Transverse colon (tissue), 4 donors: ENCODE measurements around the gene MAST4. TPM values are rescaled to one million over a fixed set of nuclear protein-coding genes. Genes with fewer than 3 reads are reported as not detected.

ENCODE experiments used
- DNase-seq: peaks from one replicate; pipeline ENCODE4 v3.0.0-alpha.2; 2019
- H3K27ac ChIP-seq, 4 donors: fragments of 200-600 bp; sonication (generic); 2 replicates each; pipeline ENCODE4 v1.5.1; 2016 to 2018; ENCODE audit warnings: inconsistent platforms in 4 of 4
- H3K27me3 ChIP-seq: fragments of 200-600 bp; sonication (generic); 2 replicates; pipeline ENCODE4 v1.5.1; 2017; ENCODE audit warnings: inconsistent platforms
- H3K36me3 ChIP-seq, 4 donors: fragments of 200-600 bp; sonication (generic); 2 replicates each; pipeline ENCODE4 v1.5.1; 2017 to 2019; ENCODE audit warnings: inconsistent platforms in 4 of 4
- H3K4me1 ChIP-seq, 4 donors: fragments of 200-600 bp; sonication (generic); 2 replicates each; pipeline ENCODE4 v1.5.1; 2017 to 2020; ENCODE audit warnings: inconsistent platforms in 4 of 4
- H3K4me3 ChIP-seq, 4 donors: fragments of 200-600 bp; sonication (generic); 1 replicate in 1 of 4; 2 replicates in 3 of 4; pipeline versions ENCODE4 v1.5.1 to v1.6.1; 2017 to 2019; ENCODE audit warnings: inconsistent platforms in 4 of 4
- H3K9me3 ChIP-seq, 2 donors: fragments of 200-600 bp; sonication (generic); 2 replicates each; pipeline ENCODE4 v1.5.1; 2017 to 2019; ENCODE audit warnings: inconsistent platforms in 2 of 2
- CTCF ChIP-seq, 5 experiments: fragments of 200-600 bp in 3 of 5; fragments of 450-650 bp in 2 of 5; sonication (generic) in 3 of 5; IDR thresholded peaks; 1 replicate in 2 of 5; 2 replicates in 3 of 5; pipeline ENCODE4 v1.5.1; 2016 to 2017; ENCODE audit warnings: antibody characterized with exemption in 5 of 5, inconsistent platforms in 3 of 5, mild to moderate bottlenecking in 2 of 5, moderate library complexity in 1 of 5
- EP300 ChIP-seq: sonication (generic); formaldehyde crosslinking; IDR thresholded peaks from one replicate; pipeline ENCODE4 v1.6.1; 2017; ENCODE audit warnings: antibody characterized with exemption, low read depth
- POLR2A ChIP-seq: fragments of 450-650 bp; IDR thresholded peaks from one replicate; pipeline ENCODE4 v1.6.1; 2016; ENCODE audit warnings: antibody characterized with exemption, mild to moderate bottlenecking, moderate library complexity
- POLR2AphosphoS5 ChIP-seq, 3 donors: sonication (generic); formaldehyde crosslinking; IDR thresholded peaks; one replicate each; pipeline ENCODE4 v1.6.1; 2016; ENCODE audit warnings: antibody characterized with exemption in 3 of 3
- WGBS, 2 donors: methylation state at CpG; one replicate each; pipeline ENCODE4 v1.1.5; 2018; ENCODE audit warnings: low coverage in 1 of 2; 5-methylcytosine and 5-hydroxymethylcytosine counted together
- in situ Hi-C, 4 donors: fragments of 200-750 bp; cut with MboI; loops; one replicate each; pipeline versions ENCODE4 v1.15.0 to v1.15.1; 2017; ENCODE audit warnings: low sequenced_read_pairs in 3 of 4, low pct_ligation_motif_present in 1 of 4, low pct_unique_long_range_greater_than_20kb in 1 of 4
- intact Hi-C: fragments of 100-400 bp; cut with DNase I; formaldehyde crosslinking; loops from one replicate; pipeline ENCODE4 v1.15.1; 2023; ENCODE audit warnings: low total_unique reads
- total RNA-seq, 4 donors: library from RNA; depleted of rRNA; stranded (reverse); fragments of >200 nt; gene quantifications; one replicate each; pipeline ENCODE4 v1.1.0, GENCODE V29; 2016

The MAST4 gene
- total RNA-seq, 4 donors from 2014 or later: 20.3 to 46.8 (median 35.4) TPM

GRCh38 chr5:67063791-67064190 lies 467.6 kb downstream of the MAST4 start:
- no peak for DNase-seq
- Histone ChIP-seq H3K4me3 (no peak overlapping the region), H3K27me3 (no peaks in the 10 kb centered on the region), H3K4me1 (no peaks in the 10 kb centered on the region), H3K9me3 (no peaks in the 10 kb centered on the region), H3K27ac (no peak overlapping the region), H3K36me3 (no peaks in the 10 kb centered on the region)
- TF ChIP-seq CTCF (IDR thresholded peaks at IDR 0.05) (no peak), POLR2A (no peak), EP300 (no peak), POLR2AphosphoS5 (IDR thresholded peaks at IDR 0.05) (no peak)
- 97 to 100% methylated on average over 2 to 3 of the region's 3 CpGs for WGBS, 2 donors
- in situ Hi-C loops (no loop called here), intact Hi-C loops (no loop called here)

GRCh38 chr5:67065237-67065636 lies 469.0 kb downstream of the MAST4 start:
- 69 to 84% methylated on average over 3 to 4 of the region's 4 CpGs for whole genome bisulfite sequencing, 2 donors
- intact Hi-C loops: no loop called here
- no peak overlapping the region for H3K27ac ChIP-seq
- in situ Hi-C loops: no loop called here
- no peaks in the 10 kb centered on the region for H3K9me3 ChIP-seq
- TF ChIP-seq POLR2A (no peak), CTCF (IDR thresholded peaks at IDR 0.05) (no peak), POLR2AphosphoS5 (IDR thresholded peaks at IDR 0.05) (no peak), EP300 (no peak)
- H3K36me3 ChIP-seq: no peaks in the 10 kb centered on the region
- no peaks in the 10 kb centered on the region for H3K27me3 ChIP-seq
- DNase-seq: no peak
- no peak overlapping the region for H3K4me3 ChIP-seq
- no peaks in the 10 kb centered on the region for H3K4me1 ChIP-seq

- Histone ChIP-seq H3K9me3 (no peaks in the 10 kb centered on the region), H3K36me3 (no peaks in the 10 kb centered on the region), H3K27me3 (no peaks in the 10 kb centered on the region), H3K27ac (no peak overlapping the region), H3K4me3 (no peak overlapping the region), H3K4me1 (no peaks in the 10 kb centered on the region)
- DNase-seq: no peak
- in situ Hi-C loops (no loop called here), intact Hi-C loops (no loop called here)
- no peak for TF ChIP-seq CTCF (IDR thresholded peaks at IDR 0.05)
- TF ChIP-seq POLR2AphosphoS5 (IDR thresholded peaks at IDR 0.05): no peak
- no peak for TF ChIP-seq POLR2A
- no peak for TF ChIP-seq EP300
- 33 to 65% methylated on average over 1 of the region's 1 CpG for WGBS, 2 donors
Measured at GRCh38 chr5:67065696-67066095, 469.5 kb downstream of the MAST4 start.

GRCh38 chr5:67066815-67067214 lies 470.6 kb downstream of the MAST4 start:
- Histone ChIP-seq H3K27me3 (no peaks in the 10 kb centered on the region), H3K9me3 (no peaks in the 10 kb centered on the region), H3K36me3 (no peaks in the 10 kb centered on the region), H3K4me3 (no peak overlapping the region), H3K4me1 (no peaks in the 10 kb centered on the region), H3K27ac (no peak overlapping the region)
- intact Hi-C loops (no loop called here), in situ Hi-C loops (no loop called here)
- no peak for DNase-seq
- WGBS, 2 donors: 28 to 43% methylated on average over 1 of the region's 1 CpG
- no peak for TF ChIP-seq POLR2A
- TF ChIP-seq POLR2AphosphoS5 (IDR thresholded peaks at IDR 0.05): no peak
- TF ChIP-seq CTCF (IDR thresholded peaks at IDR 0.05): no peak
- TF ChIP-seq EP300: no peak
